ENCODE data around the gene VWC2L. TPM values are rescaled to one million over a fixed set of nuclear protein-coding genes. Genes with fewer than 3 reads are reported as not detected.

The VWC2L gene
- not detected for total RNA-seq
- 0.11 TPM for polyA plus RNA-seq (2013, experiment 1 of 2)
- polyA plus RNA-seq (2013, experiment 2 of 2), result 0.08 TPM
- long read RNA-seq, experiment 1, result 0 reads
- long read RNA-seq, experiment 2, partial matches to known transcripts, result 0 of 1 reads
- long read RNA-seq, experiment 2, other reads (novel, unspliced or antisense), result 1 of 1 reads
- long read RNA-seq, experiment 3, result 0 reads
- long read RNA-seq, experiment 4, result 0 reads

- no peak within 1 kb of the TSS for H3K4me3 Mint-ChIP-seq
- peak; percentile 96 for DNase-seq
- H3K4me1 Mint-ChIP-seq, result no peaks in the 10 kb centered on the region
- H3K27me3 Mint-ChIP-seq (ENCODE audit: insufficient read depth), result peaks cover 7% of the 10 kb centered on the region
- 21 to 31% methylated on average over 10 to 19 of the region's 19 CpGs for WGBS, 2 experiments (ENCODE audit: insufficient coverage in 1 of 2, insufficient read length in 1 of 2)
- H3K27me3 ChIP-seq (ENCODE audit: control insufficient read depth, insufficient read depth, low read length, poor library complexity, severe bottlenecking), result no peaks in the 10 kb centered on the region
- H3K9me3 Mint-ChIP-seq, result no peaks in the 10 kb centered on the region
- H3K27ac ChIP-seq (ENCODE audit: low read depth, low read length), result no peak within 1 kb of the TSS
- no peak within 1 kb of the TSS for H3K27ac Mint-ChIP-seq
- H3K4me1 ChIP-seq (ENCODE audit: control insufficient read depth, insufficient read depth, low read length), result no peaks in the 10 kb centered on the region
- no peak within 1 kb of the TSS for H3K9ac ChIP-seq (ENCODE audit: extremely low read depth, low read length, poor library complexity, severe bottlenecking)
- no peaks in the 10 kb centered on the region for H3K36me3 Mint-ChIP-seq (ENCODE audit: low read depth)
- H3K36me3 ChIP-seq (ENCODE audit: control insufficient read depth, insufficient read depth, low read length), result no peaks in the 10 kb centered on the region
- no peak within 1 kb of the TSS for H3K4me3 ChIP-seq (ENCODE audit: low read length)
- H3K9me3 ChIP-seq (ENCODE audit: control insufficient read depth, low read length), result no peaks in the 10 kb centered on the region
- TF ChIP-seq, protein P1, sequence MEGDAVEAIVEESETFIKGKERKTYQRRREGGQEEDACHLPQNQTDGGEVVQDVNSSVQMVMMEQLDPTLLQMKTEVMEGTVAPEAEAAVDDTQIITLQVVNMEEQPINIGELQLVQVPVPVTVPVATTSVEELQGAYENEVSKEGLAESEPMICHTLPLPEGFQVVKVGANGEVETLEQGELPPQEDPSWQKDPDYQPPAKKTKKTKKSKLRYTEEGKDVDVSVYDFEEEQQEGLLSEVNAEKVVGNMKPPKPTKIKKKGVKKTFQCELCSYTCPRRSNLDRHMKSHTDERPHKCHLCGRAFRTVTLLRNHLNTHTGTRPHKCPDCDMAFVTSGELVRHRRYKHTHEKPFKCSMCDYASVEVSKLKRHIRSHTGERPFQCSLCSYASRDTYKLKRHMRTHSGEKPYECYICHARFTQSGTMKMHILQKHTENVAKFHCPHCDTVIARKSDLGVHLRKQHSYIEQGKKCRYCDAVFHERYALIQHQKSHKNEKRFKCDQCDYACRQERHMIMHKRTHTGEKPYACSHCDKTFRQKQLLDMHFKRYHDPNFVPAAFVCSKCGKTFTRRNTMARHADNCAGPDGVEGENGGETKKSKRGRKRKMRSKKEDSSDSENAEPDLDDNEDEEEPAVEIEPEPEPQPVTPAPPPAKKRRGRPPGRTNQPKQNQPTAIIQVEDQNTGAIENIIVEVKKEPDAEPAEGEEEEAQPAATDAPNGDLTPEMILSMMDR (conservative IDR thresholded peaks at IDR 0.05), result no peak
Observed at GRCh38 chr2:214410918-214411554, at the start of gene VWC2L. VWC2L (plus strand) TSS chr2:214411054; CDS start chr2:214414194, 3,140 bp downstream.

DNA sequence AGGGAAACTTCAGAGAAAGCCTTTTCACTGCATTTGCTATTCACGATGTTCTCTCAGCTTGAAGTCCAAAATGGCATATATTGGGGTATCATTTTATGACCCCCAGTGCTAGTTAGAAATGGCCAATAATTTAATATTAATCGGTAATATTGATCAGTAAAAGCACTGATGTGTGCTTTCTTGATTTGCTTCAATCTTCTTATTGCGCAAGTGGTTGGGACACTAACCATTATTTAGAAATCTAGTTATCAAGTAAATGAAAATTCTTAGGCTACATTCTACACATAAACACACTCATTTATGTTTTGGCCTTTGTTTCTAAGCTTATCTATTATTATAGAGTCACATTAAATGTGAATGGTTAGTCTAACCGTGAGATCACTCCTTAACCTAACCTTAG is 49.7 kb upstream of the VWC2L start:
- Histone ChIP-seq H3K27ac (ENCODE audit: low read depth, low read length) (no peak overlapping the region), H3K36me3 (ENCODE audit: control insufficient read depth, insufficient read depth, low read length) (no peaks in the 10 kb centered on the region), H3K9ac (ENCODE audit: extremely low read depth, low read length, poor library complexity, severe bottlenecking) (no peak overlapping the region), H3K4me3 (ENCODE audit: low read length) (no peak overlapping the region), H3K4me1 (ENCODE audit: control insufficient read depth, insufficient read depth, low read length) (no peaks in the 10 kb centered on the region), H3K9me3 (ENCODE audit: control insufficient read depth, low read length) (peaks cover 19% of the 10 kb centered on the region), H3K27me3 (ENCODE audit: control insufficient read depth, insufficient read depth, low read length, poor library complexity, severe bottlenecking) (no peaks in the 10 kb centered on the region)
- no peak overlapping the region for H3K27ac Mint-ChIP-seq
- DNase-seq, result no peak
- peaks cover 17% of the 10 kb centered on the region for H3K9me3 Mint-ChIP-seq
- no peaks in the 10 kb centered on the region for H3K27me3 Mint-ChIP-seq (ENCODE audit: insufficient read depth)
- H3K36me3 Mint-ChIP-seq (ENCODE audit: low read depth), result peaks cover 2% of the 10 kb centered on the region
- H3K4me1 Mint-ChIP-seq, result peaks cover 16% of the 10 kb centered on the region
- 88 to 93% methylated on average over 2 to 4 of the region's 4 CpGs for WGBS, 2 experiments (ENCODE audit: insufficient coverage in 1 of 2, insufficient read length in 1 of 2)
- no peak overlapping the region for H3K4me3 Mint-ChIP-seq
- TF ChIP-seq, protein P1 (conservative IDR thresholded peaks at IDR 0.05), result no peak

DNA sequence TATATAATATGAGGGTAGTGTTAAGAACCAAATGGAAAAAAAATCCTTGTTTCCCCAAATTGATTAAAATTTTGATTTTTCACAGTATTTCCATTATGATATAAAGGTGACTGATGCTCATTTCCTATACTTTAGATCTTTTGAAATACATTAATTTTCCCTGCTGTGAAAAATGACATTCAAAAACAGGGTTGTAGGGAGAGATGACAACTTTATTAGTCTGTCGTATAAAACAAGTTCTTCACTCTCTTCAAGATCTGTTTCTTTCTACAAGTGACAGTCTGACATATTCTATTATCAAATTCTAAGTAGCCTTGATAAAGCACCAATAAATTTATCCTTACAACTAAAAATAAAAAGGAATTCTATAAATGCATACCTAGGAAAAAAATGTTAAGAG is 45.3 kb upstream of the VWC2L start:
- Mint-ChIP-seq H3K27me3 (ENCODE audit: insufficient read depth) (peaks cover 8% of the 10 kb centered on the region), H3K4me1 (peaks cover 17% of the 10 kb centered on the region), H3K36me3 (ENCODE audit: low read depth) (no peaks in the 10 kb centered on the region), H3K4me3 (no peak overlapping the region), H3K27ac (no peak overlapping the region), H3K9me3 (no peaks in the 10 kb centered on the region)
- no peak for DNase-seq
- TF ChIP-seq, protein P1 (conservative IDR thresholded peaks at IDR 0.05), result no peak
- Histone ChIP-seq H3K4me3 (ENCODE audit: low read length) (no peak overlapping the region), H3K9me3 (ENCODE audit: control insufficient read depth, low read length) (no peaks in the 10 kb centered on the region), H3K4me1 (ENCODE audit: control insufficient read depth, insufficient read depth, low read length) (peaks cover 4% of the 10 kb centered on the region), H3K27ac (ENCODE audit: low read depth, low read length) (no peak overlapping the region), H3K36me3 (ENCODE audit: control insufficient read depth, insufficient read depth, low read length) (no peaks in the 10 kb centered on the region), H3K27me3 (ENCODE audit: control insufficient read depth, insufficient read depth, low read length, poor library complexity, severe bottlenecking) (no peaks in the 10 kb centered on the region), H3K9ac (ENCODE audit: extremely low read depth, low read length, poor library complexity, severe bottlenecking) (no peak overlapping the region)
- WGBS, 2 experiments (ENCODE audit: insufficient coverage in 1 of 2, insufficient read length in 1 of 2), result 100% methylated on average over 1 of the region's 1 CpG; no CpG with 5 or more reads in 1 of the 2 experiments

All from endodermal cell (in vitro differentiated cells).